Mesothelial cell of epicardium (in vitro differentiated cells): ENCODE measurements around the gene TBC1D5. TPM values are rescaled to one million over a fixed set of nuclear protein-coding genes. Genes with fewer than 3 reads are reported as not detected.

Experiments used
- DNase-seq, 2 experiments: peaks; one replicate each; pipeline ENCODE4 v3.0.0; 2021; ENCODE audit warnings: low spot score in 2 of 2; ENCODE audit not compliant: unreplicated experiment in 2 of 2
- H3K27ac Mint-ChIP-seq: 2 replicates; pipeline ENCODE4 v1.8.0; 2021; ENCODE audit warnings: mixed read lengths
- H3K27me3 Mint-ChIP-seq: 2 replicates; pipeline ENCODE4 v1.8.0; 2021; ENCODE audit warnings: low read depth, mixed read lengths
- H3K36me3 Mint-ChIP-seq: 2 replicates; pipeline ENCODE4 v1.8.0; 2021; ENCODE audit warnings: mixed read lengths
- H3K4me1 Mint-ChIP-seq: 2 replicates; pipeline ENCODE4 v1.8.0; 2021; ENCODE audit warnings: mixed read lengths
- H3K4me3 Mint-ChIP-seq: 2 replicates; pipeline ENCODE4 v1.8.0; 2021; ENCODE audit warnings: mild to moderate bottlenecking, moderate library complexity, mixed read lengths
- H3K9me3 Mint-ChIP-seq: 2 replicates; pipeline ENCODE4 v1.8.0; 2021; ENCODE audit warnings: mixed read lengths
- total RNA-seq: library from RNA; stranded (reverse); gene quantifications from 3 replicates; pipeline ENCODE4 v1.2.1, GENCODE V29; 2021
- TF ChIP-seq, protein P1 (sequence below): fragments of 200-600 bp; sonication (generic); IDR thresholded peaks from one replicate; pipeline ENCODE4 v1.5.0; 2021; ENCODE audit warnings: antibody characterized with exemption; ENCODE audit not compliant: unreplicated experiment

The TBC1D5 gene
- total RNA-seq, 1 donor from 2014 or later = 75.3 TPM

DNA sequence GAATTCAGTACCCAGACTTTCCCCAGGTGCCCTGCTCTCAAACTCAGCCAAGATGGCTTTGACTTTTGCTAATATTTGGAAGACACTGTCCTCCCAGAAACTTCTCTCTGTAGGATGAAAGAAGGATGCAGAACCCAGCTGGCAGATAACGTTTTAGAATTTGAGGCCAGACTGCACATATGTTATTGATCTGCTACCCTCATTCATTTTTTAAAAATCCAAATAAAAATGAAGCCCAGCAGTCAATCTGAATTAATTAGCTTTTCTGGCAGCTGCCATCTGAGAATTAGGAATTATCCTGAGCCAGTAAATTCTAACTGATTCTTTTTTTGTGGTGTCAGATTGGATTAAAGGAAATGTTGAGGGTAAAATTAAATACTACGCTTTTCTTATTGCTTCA is 621.1 kb downstream of the TBC1D5 start:
- Mint-ChIP-seq H3K27ac (no peak overlapping the region), H3K36me3 (no peaks in the 10 kb centered on the region), H3K4me3 (no peak overlapping the region), H3K27me3 (no peaks in the 10 kb centered on the region), H3K4me1 (no peaks in the 10 kb centered on the region), H3K9me3 (peaks cover 10% of the 10 kb centered on the region)
- no peak for DNase-seq
- TF ChIP-seq, protein P1, sequence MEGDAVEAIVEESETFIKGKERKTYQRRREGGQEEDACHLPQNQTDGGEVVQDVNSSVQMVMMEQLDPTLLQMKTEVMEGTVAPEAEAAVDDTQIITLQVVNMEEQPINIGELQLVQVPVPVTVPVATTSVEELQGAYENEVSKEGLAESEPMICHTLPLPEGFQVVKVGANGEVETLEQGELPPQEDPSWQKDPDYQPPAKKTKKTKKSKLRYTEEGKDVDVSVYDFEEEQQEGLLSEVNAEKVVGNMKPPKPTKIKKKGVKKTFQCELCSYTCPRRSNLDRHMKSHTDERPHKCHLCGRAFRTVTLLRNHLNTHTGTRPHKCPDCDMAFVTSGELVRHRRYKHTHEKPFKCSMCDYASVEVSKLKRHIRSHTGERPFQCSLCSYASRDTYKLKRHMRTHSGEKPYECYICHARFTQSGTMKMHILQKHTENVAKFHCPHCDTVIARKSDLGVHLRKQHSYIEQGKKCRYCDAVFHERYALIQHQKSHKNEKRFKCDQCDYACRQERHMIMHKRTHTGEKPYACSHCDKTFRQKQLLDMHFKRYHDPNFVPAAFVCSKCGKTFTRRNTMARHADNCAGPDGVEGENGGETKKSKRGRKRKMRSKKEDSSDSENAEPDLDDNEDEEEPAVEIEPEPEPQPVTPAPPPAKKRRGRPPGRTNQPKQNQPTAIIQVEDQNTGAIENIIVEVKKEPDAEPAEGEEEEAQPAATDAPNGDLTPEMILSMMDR = no peak

DNA sequence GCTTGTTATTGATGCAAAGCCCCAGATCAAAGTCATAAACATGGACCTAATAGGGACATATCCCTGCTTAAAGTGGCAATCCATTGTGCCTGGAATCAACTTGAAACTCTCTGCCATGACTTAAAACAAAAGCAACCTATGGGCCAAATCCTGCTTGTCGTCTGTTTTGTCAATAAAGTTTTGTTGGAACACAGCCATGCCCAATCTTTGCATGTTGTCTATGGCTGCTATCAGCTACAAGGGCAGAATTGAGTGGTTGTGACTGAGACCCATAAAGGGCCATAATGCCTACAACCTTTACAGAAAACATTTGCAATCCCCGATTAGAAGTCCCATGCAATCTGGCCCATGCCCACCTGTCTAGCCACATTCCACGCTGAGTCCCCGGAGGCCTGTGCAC is 622.3 kb downstream of the TBC1D5 start:
- H3K9me3 Mint-ChIP-seq = peaks cover 10% of the 10 kb centered on the region
- DNase-seq = no peak
- TF ChIP-seq, protein P1 = no peak
- no peaks in the 10 kb centered on the region for H3K36me3 Mint-ChIP-seq
- H3K4me1 Mint-ChIP-seq = no peaks in the 10 kb centered on the region
- H3K27me3 Mint-ChIP-seq = no peaks in the 10 kb centered on the region
- H3K27ac Mint-ChIP-seq = no peak overlapping the region
- H3K4me3 Mint-ChIP-seq = no peak overlapping the region

DNA sequence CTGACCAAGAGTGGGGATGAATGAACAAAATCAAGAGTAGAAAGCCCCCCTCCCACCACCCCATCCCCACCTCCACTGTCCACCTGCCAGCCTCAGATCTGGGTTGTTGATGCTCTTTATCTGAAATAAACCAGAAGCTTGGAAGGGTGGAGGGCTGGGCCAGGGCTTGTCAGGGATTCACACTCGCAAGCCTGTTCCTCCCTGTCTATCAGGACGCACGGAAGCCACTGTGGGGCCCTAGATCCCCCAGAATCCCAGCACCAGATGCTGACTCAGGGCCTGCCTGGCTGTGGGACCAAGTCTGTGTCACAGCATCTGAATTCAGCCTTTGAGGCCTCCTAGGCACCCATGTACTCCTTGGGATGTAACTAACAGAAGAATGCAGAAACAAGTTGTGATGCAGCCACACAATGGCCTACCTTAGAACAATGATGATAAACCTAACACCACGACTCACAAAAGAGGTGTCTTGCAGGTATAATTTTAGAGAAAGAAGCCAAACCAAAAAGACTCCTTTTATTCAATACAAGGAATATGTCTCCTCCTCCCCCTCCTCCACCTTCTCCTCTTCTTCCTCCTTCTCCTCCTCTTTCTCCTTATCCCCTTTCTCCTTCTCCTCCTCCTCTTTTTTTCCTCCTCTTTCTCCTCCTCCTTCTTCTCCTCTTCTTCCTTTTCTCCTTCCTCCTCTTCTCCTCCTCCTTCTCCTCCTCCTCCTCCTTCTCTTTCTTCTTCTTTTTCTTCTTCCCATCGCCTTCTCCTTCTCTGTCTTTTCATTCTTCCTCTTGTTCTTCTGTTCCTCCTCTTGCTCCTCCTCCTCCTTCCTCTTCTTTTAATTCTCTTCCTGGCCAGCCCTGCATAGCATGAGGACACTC is 623.0 kb downstream of the TBC1D5 start:
- Mint-ChIP-seq H3K27ac (no peak overlapping the region), H3K4me3 (no peak overlapping the region), H3K9me3 (peaks cover 10% of the 10 kb centered on the region), H3K4me1 (no peaks in the 10 kb centered on the region), H3K36me3 (no peaks in the 10 kb centered on the region), H3K27me3 (no peaks in the 10 kb centered on the region)
- no peak for DNase-seq
- TF ChIP-seq, protein P1 = no peak

DNA sequence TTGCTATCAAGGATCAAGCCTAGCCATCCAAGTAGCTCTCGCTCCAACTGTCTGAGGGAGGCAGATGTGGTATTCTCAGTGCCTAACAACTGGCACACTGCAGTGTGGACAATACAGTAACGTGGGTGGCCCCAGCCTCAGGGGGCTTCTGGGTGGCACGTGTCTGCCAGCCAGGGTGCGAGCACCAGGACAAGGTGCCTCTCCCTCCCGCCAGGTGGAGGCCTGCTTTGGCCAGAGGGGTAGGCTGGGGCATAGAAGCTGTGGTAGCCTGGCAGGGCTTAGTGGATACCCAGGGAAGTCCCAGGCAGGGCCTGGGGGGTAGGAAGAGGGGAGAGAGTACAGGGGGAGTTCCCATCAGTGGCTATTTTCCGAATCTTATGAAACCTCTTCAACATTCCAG is 623.7 kb downstream of the TBC1D5 start:
- no peaks in the 10 kb centered on the region for H3K4me1 Mint-ChIP-seq
- H3K27ac Mint-ChIP-seq = no peak overlapping the region
- H3K36me3 Mint-ChIP-seq = no peaks in the 10 kb centered on the region
- DNase-seq = no peak
- TF ChIP-seq, protein P1 = no peak
- H3K9me3 Mint-ChIP-seq = peaks cover 10% of the 10 kb centered on the region
- no peaks in the 10 kb centered on the region for H3K27me3 Mint-ChIP-seq
- H3K4me3 Mint-ChIP-seq = no peak overlapping the region

DNA sequence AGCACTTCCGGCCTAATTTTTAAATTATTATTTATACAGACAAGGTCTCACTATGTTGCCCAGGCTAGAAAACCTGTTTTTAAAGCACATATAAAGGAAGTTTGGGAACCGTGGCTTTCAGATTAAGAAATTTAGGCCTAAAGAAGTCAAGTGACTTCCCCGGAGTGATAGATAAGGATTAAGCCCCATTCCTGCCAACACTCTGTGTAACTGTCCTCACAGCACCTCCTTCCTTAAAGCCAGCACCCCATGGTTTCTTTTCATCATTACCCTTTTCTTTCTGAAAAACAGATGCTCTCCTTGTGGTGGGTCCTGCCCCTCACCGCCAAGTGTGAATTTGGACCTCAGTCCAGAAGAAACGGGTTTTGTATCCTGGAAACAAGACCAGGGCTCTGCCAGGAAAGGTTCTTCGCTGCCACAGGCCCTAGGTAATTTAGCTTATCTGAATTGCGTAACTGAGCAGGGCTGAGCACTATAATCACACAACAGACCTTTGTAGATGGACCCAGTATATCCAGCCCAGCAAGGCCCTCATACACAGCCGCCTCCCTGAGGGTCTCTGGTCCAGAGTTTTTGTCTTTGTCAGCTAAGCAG is 626.3 kb downstream of the TBC1D5 start:
- TF ChIP-seq, protein P1 = no peak
- Mint-ChIP-seq H3K36me3 (no peaks in the 10 kb centered on the region), H3K9me3 (no peaks in the 10 kb centered on the region), H3K4me1 (no peaks in the 10 kb centered on the region), H3K27me3 (no peaks in the 10 kb centered on the region), H3K4me3 (no peak overlapping the region), H3K27ac (no peak overlapping the region)
- no peak for DNase-seq
